Measurements from ENCODE around the gene TRIM4.

DNA sequence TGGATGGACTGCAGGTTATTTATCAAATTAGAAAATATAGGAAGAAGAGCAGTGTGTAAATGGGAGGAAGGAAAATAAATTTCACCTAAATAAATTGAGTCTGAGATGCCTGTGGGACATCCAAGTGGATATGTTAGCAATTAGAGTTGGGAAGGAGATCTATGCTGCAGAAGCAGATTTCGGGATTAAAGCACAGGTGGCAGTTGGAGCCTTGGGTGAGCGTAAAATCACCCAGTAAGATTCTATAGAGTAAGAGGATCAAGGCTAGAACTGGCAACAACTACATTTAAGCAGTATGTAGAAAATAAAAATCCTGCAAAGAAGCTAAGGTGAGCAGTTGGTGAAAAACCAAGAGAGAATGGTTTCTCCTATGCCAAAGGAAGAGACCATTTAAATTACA, 8.4 kb downstream of the TRIM4 start:
- TF ChIP-seq CTCF (IDR thresholded peaks at IDR 0.05) = no peak
- TF ChIP-seq POLR2A (IDR thresholded peaks at IDR 0.05) = no peak

Data from esophagus squamous epithelium (tissue), 4 donors.